Hematopoietic multipotent progenitor cell treated with erythropoietin and hydrocortisone succinate and interleukin-3 and kit ligand, for 17 days (in vitro differentiated cells): Measurements from ENCODE around the gene SNX9.
"Not testable (repeated sequence)": the region's sequence is repeated elsewhere in the genome, so short reads cannot be mapped to it uniquely, and the experiment has no call there.

ENCODE experiments used
- DNase-seq: peaks from one replicate; pipeline ENCODE4 v3.0.0-alpha.2; 2015; ENCODE audit warnings: low spot score

The SNX9 gene

GRCh38 chr6:157823001-157823527 lies at the start of gene SNX9:
SNX9 (plus strand) TSS chr6:157823246; CDS start chr6:157823435, 189 bp downstream.
- peak; percentile 75 for DNase-seq

- no peak for DNase-seq
Measured at GRCh38 chr6:157773248-157773773, 49.7 kb upstream of the SNX9 start.

- DNase-seq = no peak
Measured at GRCh38 chr6:157774153-157775135, 48.6 kb upstream of the SNX9 start.

DNA sequence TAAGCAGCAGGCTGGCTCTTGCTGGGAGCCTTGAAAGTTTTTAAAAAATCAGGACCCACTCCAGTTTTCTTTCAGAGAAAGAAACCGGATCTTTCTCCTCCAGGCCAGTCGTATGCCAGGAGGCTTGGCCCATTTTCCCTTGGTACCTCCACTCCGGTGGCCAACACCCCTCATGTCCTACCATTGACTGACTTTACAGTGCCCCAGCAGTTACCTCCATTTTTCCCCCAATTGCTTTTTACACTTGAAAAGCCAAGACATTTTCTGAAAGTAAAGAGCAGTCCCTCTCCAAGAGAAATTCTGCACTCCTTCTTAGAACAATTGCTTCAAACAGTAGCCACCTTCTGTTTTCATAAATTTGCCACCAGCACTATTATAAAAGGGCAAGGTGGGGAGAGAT lies 47.7 kb upstream of the SNX9 start:
- DNase-seq = no peak

DNA sequence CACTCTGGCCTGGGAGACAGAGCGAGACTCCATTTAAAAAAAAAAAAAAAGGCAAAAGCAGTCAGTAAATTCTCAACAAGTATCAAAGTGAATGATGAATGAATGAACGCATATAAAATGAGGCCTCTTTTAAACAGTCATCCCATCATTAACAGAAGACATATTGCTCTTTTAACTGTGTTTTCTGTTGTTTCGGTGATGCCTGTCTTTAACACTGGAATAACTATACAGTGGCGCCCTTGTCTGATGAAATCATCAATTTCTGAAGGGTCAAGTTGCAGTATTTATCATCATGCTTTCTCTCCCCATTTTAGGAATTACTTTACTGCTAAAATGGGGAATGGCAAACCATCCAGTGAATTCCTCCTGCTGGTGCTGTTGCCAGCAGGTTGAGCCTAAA lies 45.7 kb upstream of the SNX9 start:
- DNase-seq = no peak

GRCh38 chr6:157778719-157779118 lies 44.3 kb upstream of the SNX9 start:
- no peak for DNase-seq

GRCh38 chr6:157779705-157780604 lies 43.1 kb upstream of the SNX9 start:
- no peak for DNase-seq

DNA sequence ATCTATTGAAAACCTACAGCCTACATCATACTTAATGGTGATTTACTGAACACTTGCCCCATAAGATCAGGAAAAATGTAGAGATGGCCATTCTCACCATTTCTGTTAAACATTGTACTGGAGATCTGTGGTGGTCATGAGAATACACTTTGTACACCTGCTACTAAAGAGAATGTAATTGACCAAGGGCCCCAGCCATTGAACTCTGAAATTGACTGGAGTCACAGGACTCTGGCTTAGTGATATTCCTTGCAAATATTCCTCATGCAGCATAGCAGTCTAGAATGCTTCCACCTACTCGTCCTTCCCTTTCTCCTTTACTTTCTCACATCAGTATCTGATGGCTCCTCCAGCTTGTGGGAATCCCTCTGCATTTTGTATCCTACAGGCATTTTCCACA lies 37.4 kb upstream of the SNX9 start:
- no peak for DNase-seq

GRCh38 chr6:157786221-157786620 lies 36.8 kb upstream of the SNX9 start:
- DNase-seq = no peak

- no peak for DNase-seq
Measured at GRCh38 chr6:157787080-157787479, 36.0 kb upstream of the SNX9 start.

DNA sequence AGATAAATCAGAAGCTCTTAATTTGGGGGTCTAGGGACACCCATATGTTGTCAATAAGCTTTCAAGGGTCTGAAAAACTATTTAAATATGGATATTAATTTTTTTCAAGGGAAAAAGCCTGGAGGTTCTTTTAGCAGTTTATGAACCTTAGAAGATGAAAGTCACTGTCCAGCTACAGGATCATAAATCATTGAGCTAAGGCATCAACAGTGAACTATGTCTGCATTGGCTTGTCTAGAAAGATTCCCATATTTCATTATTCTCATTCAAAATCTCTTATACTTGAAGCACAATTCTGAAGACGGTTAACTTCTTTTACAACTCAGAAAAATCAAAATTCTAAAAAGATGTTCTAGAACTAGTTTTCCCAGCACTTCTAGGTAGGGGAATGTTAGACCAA lies 34.9 kb upstream of the SNX9 start:
- DNase-seq = no peak

GRCh38 chr6:157789297-157789696 lies 33.7 kb upstream of the SNX9 start:
- DNase-seq = no peak

GRCh38 chr6:157789861-157790260 lies 33.2 kb upstream of the SNX9 start:
- DNase-seq = no peak

DNA sequence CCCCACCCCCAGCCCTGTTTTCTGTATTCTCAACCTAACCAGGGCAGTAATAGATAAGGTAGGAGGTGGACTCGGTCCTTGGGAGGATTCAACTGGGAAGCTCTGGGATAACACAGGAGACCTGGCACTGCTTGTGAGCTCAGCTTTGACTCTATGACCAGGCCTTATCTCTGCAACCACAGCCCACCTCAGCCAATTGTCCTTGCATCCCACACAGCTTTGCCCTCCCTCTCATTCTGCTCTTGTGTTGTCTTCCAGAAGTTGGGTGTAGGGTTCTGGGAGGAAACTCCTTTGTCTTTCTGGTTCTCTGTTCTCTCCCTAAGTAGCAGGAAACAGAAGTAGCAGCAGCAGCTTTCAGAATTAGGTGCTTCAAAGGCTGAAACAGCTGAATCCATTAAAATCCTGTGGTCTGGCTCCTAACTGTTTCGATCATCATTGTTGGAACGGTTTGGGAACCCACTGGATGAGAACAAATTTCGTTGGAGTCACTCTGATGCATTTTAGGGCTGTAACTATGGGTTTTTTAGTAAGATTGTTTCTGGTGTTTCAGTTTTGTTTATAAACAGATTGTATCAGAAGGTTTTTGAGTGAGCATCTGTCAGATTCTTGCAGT lies 32.4 kb upstream of the SNX9 start:
- DNase-seq = no peak

DNA sequence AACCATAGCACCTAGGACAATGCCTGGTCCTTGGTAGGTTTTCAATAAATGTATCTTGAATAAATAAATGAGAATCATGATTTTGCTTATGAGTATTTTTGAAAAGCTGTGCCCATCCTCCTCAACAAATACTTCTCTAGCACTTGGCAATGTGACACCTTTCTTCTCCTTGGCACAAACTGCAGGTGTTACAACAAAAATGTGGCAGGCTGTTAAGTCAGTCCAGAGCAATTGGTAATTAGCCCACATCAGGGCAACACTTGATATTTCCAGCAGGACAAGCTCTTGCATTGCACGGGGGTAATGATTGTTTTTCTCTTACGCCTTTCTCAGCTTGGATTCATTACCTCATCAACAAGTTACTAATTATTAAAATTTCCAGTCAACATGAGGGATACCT lies 31.6 kb upstream of the SNX9 start:
- DNase-seq = no peak

GRCh38 chr6:157792671-157793070 lies 30.4 kb upstream of the SNX9 start:
- DNase-seq = no peak

- not testable (repeated sequence) for DNase-seq
Measured at GRCh38 chr6:157794012-157794411, 29.0 kb upstream of the SNX9 start.

DNA sequence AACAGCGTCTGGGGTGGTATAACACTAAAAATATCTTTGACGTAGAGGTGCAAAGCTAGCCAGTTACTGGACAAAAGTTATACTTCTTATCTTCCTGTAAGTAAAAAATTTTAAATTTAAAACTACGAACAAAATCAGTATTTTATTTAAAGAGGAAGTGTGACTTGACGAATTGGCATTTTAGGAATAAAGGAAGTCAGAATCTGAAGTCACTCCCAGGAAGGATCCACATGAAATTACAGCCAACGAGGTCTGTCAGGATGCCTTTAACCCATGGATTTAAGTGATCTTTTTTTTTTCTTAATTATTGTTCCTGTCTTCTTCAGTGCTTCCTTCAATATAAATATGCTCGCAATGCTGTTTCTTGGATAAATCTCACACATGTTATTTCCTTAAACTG lies 27.2 kb upstream of the SNX9 start:
- DNase-seq = no peak

DNA sequence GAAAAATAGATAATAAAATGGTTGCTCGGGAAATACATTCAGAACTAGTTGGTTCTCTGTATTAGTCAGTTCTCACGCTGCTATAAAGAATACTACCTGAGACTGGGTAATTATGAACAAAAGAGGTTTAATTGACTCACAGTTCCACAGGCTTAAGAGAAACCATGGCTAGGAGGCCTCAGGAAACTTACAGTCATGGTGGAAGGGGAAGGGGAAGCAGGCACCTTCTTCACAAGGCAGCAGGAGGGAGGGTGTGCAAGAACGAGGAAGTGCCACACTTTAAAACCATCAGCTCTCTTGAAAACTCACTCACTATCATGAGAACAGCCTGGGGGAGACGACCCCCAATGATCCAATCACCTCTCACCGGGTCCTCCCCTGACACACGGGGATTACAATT lies 24.2 kb upstream of the SNX9 start:
- DNase-seq = no peak

- not testable (repeated sequence) for DNase-seq
Measured at GRCh38 chr6:157799561-157799960, 23.5 kb upstream of the SNX9 start.

DNA sequence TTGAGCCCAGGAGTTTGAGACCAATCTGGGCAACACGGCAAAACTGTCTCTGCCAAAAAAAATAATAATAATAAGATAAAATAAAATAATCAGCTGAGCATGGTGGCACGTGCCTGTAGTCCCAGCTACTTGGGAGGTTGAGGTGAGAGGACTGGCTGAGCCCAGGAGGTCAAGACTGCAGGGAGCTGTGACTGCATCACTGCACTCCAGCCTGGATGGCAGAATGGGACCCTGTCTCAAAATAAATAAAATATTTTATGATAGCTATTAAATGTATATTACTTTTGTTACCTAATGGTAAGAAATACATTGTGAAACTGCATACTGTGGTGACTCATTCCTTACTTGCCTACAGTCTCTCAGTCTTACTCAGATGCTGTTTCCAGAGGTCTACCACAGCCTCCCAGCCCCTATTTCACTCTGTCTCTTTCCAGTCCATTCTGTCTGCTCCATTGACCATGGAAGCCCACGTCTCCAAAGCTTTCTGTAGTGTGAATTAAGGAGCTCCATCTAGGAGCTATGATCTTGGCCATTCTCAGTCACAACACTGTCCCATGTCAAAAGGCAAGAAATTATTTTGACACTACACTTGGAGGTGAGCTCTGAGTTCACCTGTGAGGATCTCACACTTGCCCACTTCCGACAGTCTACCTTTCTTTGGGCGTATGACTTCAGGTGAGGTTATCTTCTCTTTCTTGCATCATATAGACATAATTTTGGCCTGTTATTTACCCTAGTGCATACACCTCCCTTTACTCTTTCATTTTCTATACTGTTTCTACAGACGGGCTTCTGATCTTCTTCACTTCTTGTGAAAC lies 22.4 kb upstream of the SNX9 start:
- DNase-seq = no peak
